NCI-H1436 (cell line): Measurements from ENCODE around the gene HDAC4.

Experiments
- DNase-seq: peaks from one replicate; lab custom pipeline; 2025; lab: John Stamatoyannopoulos, UW

HDAC4 gene

DNA sequence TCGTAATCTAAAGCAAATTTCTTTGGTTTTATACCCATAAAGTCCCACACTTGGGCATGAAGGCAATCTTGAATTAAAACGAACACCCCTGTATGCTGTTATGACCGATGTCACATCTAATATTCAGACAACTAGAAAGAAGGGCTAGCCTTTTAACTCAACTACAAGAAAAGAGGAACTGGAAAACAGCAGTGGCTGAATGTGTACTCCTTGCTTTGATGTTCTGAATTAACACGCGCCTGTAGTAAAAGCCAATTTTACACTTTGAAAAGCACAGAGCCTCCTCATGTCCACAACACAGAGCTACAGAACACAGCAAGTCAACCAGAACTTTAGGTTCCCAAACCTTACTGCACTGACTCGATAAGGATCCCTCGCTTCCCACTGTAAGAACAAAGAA, 147.6 kb downstream of the HDAC4 start:
- no peak for DNase-seq

DNA sequence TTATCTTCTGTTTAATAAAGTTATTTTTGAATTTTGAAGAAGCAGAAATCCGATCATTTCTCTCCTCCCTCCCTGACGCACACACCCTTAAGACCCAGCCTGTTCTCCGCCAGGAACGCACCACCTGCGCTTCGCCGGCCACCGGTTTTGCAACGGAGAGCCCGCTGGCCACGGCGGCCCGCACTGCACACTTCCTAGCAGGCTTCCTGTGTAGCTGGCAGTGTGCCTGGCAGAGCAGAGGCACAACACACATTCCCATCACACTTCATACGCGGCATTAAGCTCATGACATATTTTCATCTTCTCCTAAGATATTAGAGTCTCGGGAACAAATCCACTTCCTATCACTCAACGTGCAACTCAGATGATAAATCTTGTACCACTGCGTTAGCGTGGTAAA, 148.0 kb downstream of the HDAC4 start:
- no peak for DNase-seq

- no peak for DNase-seq
Measured at GRCh38 chr2:239252393-239252792, 148.4 kb downstream of the HDAC4 start.

DNA sequence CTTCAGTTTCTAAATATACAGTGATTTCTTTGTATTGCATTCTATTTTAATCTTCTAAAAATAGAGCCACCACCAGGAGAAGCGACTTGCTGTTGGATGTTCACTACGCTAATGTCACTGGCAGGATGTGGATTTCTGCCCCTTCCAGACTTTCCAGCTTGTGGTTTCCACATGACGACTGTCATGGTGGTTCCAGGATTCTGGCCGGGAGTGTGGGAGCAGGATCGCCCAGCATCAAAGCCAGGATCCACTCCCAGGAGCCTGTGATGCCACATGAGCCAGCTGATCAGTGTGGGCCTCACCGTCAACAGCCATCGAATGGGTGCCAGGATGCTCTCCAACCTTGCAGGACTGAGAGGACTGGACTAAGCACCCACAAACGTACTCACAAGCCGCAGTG, 148.8 kb downstream of the HDAC4 start:
- no peak for DNase-seq

- DNase-seq: no peak
Measured at GRCh38 chr2:239250216-239251081, 150.4 kb downstream of the HDAC4 start.

GRCh38 chr2:239249776-239250175, 151.0 kb downstream of the HDAC4 start:
- no peak for DNase-seq

DNA sequence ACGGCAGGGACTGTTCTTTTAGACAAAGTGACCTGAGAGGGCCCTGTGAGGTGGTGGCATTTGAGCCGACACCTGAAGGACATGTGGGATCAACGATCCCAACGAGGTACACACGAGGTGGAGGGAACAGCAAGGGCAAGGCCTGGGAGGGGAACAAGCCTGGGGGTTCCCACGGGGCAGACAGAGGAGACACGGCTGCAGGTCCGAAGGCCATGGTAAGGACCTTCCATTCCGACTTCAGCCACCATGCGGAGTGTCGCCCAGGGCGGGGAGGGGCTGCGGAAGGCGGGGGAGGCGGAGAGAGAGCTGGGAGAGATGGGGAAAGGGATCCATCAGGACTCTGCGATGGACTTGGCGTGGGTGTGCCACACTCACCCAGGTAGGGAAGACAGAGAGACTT, 151.8 kb downstream of the HDAC4 start:
- DNase-seq: no peak

- no peak for DNase-seq
Measured at GRCh38 chr2:239247401-239248245, 153.2 kb downstream of the HDAC4 start.

- no peak for DNase-seq
Measured at GRCh38 chr2:239246723-239247122, 154.1 kb downstream of the HDAC4 start.

DNA sequence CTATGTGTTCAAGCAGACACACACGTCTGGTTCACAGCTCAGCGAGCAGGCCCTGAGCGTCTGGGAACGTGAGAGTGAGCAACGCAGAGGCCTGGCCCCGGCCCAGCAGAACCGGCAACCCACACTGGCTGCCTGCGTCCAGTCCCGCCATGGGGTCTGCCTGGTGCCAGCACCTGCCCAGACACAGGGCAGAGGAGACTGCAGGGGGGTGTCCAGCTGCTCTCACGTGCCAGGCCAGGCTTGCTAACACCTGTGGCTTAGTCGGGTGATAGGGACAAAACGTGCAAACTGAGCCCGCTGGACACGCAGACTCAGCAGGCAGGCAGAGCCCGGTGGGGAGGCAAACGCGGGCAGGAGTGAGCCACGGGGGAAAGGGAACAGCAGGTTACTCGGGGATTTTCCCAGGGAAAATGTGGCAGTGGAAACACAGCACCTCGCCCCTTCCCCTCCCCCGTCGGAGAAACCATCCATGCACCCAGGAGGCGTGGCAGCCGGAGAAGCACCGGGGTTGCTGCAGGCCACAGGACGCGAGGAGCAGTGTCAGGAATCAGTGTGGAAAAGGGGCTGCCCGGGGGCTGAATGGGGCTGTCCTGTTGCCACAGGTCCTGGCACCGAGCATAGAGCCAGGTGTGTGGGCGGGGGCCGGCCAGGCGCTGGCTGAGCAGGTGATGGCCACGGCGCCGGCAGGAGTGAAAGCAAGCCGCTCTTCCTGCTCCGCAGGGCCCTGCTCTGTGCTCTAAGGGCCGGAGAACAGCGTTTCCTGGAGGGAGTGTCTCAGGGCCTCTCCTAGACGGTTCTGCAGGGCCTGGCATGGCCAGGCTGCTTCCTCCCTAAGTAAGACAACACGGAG, 154.7 kb downstream of the HDAC4 start:
- no peak for DNase-seq

DNA sequence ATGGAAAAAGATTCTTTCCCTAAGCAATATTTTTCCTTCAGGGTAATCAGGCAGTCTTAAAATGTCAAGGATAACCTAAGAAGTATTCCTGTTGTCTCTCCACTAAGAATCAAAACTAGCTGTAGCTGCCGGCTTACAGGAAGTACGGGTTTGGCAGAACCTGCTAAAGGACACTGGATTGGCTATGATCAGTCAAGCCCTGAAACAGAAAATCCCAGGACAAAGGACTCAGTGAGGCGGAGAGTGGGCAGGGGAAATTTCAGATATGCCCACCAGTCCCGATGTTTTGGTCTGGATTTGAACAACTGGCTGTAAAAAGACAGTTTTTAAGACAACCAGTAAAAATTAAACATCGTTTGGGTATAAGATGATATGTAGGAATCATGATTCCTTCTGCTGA, 155.7 kb downstream of the HDAC4 start:
- DNase-seq: no peak

- no peak for DNase-seq
Measured at GRCh38 chr2:239244625-239245024, 156.2 kb downstream of the HDAC4 start.

GRCh38 chr2:239241431-239241960, 159.3 kb downstream of the HDAC4 start:
- DNase-seq: no peak

GRCh38 chr2:239240414-239240881, 160.4 kb downstream of the HDAC4 start:
- DNase-seq: no peak

GRCh38 chr2:239239607-239240413, 161.0 kb downstream of the HDAC4 start:
- DNase-seq: no peak

DNA sequence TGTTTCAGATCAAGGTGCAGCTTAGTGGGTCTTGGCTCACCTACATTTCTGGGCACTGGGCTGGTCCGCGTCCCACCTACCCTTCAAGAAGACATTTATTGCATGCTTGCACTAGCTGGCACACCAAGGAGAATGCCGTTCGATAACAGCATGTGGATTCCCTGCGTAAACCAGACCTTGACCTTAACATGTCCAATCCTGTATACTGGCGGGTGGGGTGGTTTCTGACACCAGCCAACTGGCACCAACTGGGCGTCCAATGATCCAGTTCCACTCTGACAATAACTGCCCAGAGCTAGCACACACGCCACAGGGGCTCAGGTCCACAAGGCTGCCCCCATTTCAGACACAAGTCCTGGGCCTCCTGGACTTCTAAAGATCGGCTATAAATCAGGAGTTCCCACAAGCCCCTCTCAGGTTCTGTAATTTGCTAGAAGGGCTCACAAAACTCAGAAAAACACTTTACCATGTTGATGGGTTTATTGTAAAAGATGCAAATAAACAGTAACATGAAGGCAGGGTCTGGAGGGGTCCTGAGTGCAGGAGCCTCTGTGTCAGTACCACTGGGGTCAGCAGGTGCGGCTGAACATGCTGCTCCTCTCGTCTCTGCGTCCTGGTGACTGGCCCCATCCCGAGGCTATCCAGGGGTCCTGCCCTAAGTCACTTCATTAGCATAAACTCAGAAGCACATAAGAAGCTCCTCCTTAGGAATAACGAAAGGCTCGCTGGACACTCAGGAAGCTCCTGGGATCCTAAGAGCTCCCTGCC, 161.8 kb downstream of the HDAC4 start:
- DNase-seq: no peak

DNA sequence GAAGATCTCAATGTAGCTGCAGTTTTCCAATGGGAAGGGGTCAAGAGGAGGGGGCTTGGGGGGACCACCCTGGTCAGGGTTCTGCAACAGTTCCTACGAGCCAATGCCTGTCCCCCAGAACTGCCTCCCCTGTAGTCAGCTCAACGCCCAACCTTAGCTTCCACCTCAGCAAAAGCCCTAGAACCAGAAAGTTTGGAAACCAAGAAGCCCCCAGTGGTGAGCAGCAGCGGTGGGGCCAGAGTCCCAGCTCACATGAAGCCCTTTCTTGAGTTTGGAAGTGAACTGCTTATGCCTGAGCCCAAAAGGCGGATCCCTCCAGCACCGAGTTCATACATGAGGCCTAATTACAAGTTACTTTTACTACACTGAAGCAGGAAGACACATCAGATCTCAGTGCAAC, 162.4 kb downstream of the HDAC4 start:
- DNase-seq: no peak

GRCh38 chr2:239236808-239237205, 164.0 kb downstream of the HDAC4 start:
- no peak for DNase-seq

DNA sequence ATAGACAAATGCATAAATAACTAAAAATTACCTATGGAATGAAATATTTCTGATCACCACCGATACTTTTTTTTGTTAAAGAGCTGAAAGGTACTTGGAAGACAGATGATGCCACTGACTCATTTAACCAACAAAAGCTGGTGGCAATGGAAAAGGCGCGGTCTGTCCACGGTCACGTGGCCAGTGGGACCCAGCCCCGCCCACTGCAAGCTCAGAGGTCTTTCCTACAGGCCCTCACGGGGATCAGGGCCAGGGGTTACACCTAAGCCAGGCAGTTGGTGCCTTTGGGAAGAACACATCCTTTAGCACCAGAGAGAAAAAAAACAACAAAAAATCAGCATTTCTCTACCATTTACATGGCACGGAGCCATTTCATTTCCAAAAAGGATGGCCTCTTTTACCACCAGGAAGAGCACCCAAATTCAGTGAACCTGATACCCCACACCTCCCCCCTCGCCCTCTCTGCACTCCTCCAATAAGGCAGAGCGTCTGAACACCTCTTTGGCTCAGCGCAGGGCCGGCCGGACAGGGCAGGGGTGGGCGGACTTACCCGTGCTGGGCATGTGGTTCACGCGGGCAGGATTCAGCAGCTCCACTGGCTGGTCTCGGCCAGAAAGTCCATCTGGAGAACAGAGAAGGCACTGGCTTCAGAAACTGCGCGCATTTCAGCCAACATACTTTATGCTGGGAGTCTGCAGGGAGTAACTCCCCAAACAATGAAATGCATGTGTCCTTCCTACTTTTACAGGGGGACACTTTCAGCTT, 164.6 kb downstream of the HDAC4 start:
- no peak for DNase-seq
